ENCODE data around the gene EDRF1.

DNA sequence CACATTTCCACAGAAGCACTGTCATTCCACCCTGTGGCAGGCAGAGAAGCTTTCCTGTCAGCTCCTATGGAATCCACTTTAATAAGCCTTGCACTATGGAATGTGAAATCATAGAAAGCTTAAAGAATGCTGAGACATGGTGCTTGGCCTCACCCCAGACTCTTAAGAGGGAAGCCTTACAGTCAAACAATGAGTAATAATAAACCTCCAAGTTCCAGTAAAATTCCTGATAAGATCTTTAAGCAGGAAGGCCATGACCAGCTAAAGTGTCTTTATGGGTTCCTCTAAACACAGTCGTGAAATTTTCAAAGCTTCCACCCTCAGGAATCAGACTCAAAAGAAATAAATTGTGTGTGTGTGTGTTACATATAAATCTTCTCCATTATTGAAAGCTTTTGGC is 24.6 kb upstream of the EDRF1 start:
- TF ChIP-seq, protein P1, sequence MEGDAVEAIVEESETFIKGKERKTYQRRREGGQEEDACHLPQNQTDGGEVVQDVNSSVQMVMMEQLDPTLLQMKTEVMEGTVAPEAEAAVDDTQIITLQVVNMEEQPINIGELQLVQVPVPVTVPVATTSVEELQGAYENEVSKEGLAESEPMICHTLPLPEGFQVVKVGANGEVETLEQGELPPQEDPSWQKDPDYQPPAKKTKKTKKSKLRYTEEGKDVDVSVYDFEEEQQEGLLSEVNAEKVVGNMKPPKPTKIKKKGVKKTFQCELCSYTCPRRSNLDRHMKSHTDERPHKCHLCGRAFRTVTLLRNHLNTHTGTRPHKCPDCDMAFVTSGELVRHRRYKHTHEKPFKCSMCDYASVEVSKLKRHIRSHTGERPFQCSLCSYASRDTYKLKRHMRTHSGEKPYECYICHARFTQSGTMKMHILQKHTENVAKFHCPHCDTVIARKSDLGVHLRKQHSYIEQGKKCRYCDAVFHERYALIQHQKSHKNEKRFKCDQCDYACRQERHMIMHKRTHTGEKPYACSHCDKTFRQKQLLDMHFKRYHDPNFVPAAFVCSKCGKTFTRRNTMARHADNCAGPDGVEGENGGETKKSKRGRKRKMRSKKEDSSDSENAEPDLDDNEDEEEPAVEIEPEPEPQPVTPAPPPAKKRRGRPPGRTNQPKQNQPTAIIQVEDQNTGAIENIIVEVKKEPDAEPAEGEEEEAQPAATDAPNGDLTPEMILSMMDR (IDR thresholded peaks at IDR 0.05; ENCODE audit: low read length) = no peak
- TF ChIP-seq EZH2 (optimal IDR thresholded peaks at IDR 0.05; ENCODE audit: low read depth, low read length) = no peak
